ENCODE data around the gene ATAT1.
A peak's percentile ranks its signal among the peaks of the same experiment; 100 is the strongest.

Gene ATAT1

GRCh38 chr6:30626484-30627366 is at the start of gene ATAT1:
TSS of gene ATAT1 (plus strand) at chr6:30626874.
- POLR2A ChIA-PET: interaction anchor here (0.8 kb wide), 1 partner anchor 12 kb away, joined by 5 read pairs; no protein-coding TSS in a partner anchor
- peak; percentile 91 for DNase-seq (ENCODE audit: extremely low spot score)
- CTCF ChIA-PET: interaction anchor here (0.6 to 1.4 kb wide), 9 partner anchors 9 to 110 kb away, joined by 3 to 8 read pairs (median 4); partner anchors contain the start of genes DHX16, MRPS18B and PPP1R10
- TF ChIP-seq CTCF (IDR thresholded peaks at IDR 0.05; ENCODE audit: control extremely low read depth, extremely low read depth, low read depth, missing control alignments): peak; percentile 51

DNA sequence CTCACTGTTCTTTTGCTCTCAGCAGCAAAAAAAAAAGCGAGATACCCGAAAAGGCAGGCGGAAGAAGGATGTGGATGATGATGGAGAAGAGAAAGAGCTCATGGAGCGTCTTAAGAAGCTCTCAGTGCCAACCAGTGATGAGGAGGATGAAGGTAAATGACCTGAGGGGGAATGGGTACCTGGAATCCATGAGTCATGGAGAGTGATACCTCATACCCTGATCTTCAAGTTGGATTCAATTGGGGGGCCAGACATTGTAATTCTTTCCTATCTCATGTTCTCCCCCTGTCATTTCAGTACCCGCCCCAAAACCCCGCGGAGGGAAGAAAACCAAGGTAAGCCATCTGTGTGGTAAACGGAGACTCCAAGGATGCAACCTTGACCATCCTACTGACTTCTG is 48.6 kb upstream of the ATAT1 start:
- TF ChIP-seq CTCF (IDR thresholded peaks at IDR 0.05; ENCODE audit: control extremely low read depth, extremely low read depth, low read depth, missing control alignments): no peak

DNA sequence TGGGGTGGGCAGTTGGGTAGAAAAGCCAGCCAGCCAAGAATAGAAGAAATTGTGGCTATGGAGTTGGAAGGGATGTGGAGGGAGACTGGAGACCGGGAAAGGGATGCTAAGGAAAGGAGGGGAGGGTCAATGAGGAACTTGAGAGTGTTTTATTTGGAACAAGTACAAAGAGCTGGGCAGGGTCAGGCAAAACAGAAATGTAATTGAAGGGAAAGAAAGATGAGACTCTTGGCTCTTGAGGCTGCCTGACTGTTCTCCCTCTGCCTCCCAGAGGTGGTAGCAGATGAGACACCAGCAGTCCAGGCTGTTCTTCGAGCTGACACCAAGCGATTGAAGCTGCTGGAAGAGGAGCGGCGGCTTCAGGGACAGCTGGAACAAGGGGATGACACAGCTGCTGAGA is 42.8 kb upstream of the ATAT1 start:
- ChIA-PET POLR2A (no interaction called here), CTCF (interaction anchor here (1.2 to 8.4 kb wide), 3 partner anchors 9 to 42 kb away, joined by 6 to 62 read pairs (median 7); no protein-coding TSS in a partner anchor)
- no peak for TF ChIP-seq CTCF (IDR thresholded peaks at IDR 0.05; ENCODE audit: control extremely low read depth, extremely low read depth, low read depth, missing control alignments)
- DNase-seq (ENCODE audit: extremely low spot score): no peak

More for the DNA sequence above, 48.6 kb upstream of the ATAT1 start:
- DNase-seq (ENCODE audit: extremely low spot score): no peak
- ChIA-PET CTCF (interaction anchor here (0.8 to 2.0 kb wide), 6 partner anchors 11 to 153 kb away, joined by 3 to 9 read pairs (median 4); no protein-coding TSS in a partner anchor), POLR2A (interaction anchor here (0.6 kb wide), 1 partner anchor 21 kb away, joined by 3 read pairs; the partner anchor contains the start of gene PRR3)

GRCh38 chr6:30589754-30590358 is 36.8 kb upstream of the ATAT1 start:
- no peak for DNase-seq (ENCODE audit: extremely low spot score)
- ChIA-PET POLR2A (interaction anchor here (1.0 to 2.6 kb wide), 2 partner anchors 24 to 96 kb away, joined by 4 to 12 read pairs; no protein-coding TSS in a partner anchor), CTCF (interaction anchor here (0.7 to 1.4 kb wide), 6 partner anchors 9 to 108 kb away, joined by 3 to 6 read pairs (median 3); partner anchors contain the start of gene ABCF1)
- TF ChIP-seq CTCF (IDR thresholded peaks at IDR 0.05; ENCODE audit: control extremely low read depth, extremely low read depth, low read depth, missing control alignments): no peak

GRCh38 chr6:30590509-30590908 is 36.2 kb upstream of the ATAT1 start:
- POLR2A ChIA-PET: interaction anchor here (1.0 to 2.6 kb wide), 2 partner anchors 23 to 96 kb away, joined by 4 to 12 read pairs; no protein-coding TSS in a partner anchor

More at GRCh38 chr6:30590509-30590908, 36.2 kb upstream of the ATAT1 start:
- CTCF ChIA-PET: interaction anchor here (0.7 to 1.4 kb wide), 7 partner anchors 9 to 109 kb away, joined by 3 to 6 read pairs (median 3); partner anchors contain the start of gene ABCF1
- TF ChIP-seq CTCF (IDR thresholded peaks at IDR 0.05; ENCODE audit: control extremely low read depth, extremely low read depth, low read depth, missing control alignments): no peak
- DNase-seq (ENCODE audit: extremely low spot score): no peak

Data from GM10248 (cell line).